Breast epithelium (tissue), 4 donors: ENCODE results near the gene CENPO. TPM values are rescaled to one million over a fixed set of nuclear protein-coding genes. Genes with fewer than 3 reads are reported as not detected.
"Not testable (repeated sequence)": the region's sequence is repeated elsewhere in the genome, so short reads cannot be mapped to it uniquely, and the experiment has no call there.

Experiments used
- DNase-seq, 2 donors: peaks; one replicate each; pipeline ENCODE4 v3.0.0-alpha.2; 2019; ENCODE audit warnings: low spot score in 2 of 2
- H3K27ac ChIP-seq, 2 donors: fragments of 200-600 bp; sonication (generic) in 1 of 2; one replicate each; pipeline ENCODE4 v1.5.1; 2016 to 2019; ENCODE audit warnings: mild to moderate bottlenecking in 1 of 2
- H3K27me3 ChIP-seq, 2 donors: fragments of 200-600 bp; sonication (generic) in 1 of 2; one replicate each; pipeline versions ENCODE4 v1.5.1 to v1.6.0; 2017 to 2019; ENCODE audit warnings: control low read depth in 1 of 2, mild to moderate bottlenecking in 1 of 2
- H3K36me3 ChIP-seq: fragments of 200-600 bp; one replicate; pipeline ENCODE4 v1.5.1; 2019
- H3K4me1 ChIP-seq, 2 donors: fragments of 200-600 bp; sonication (generic); one replicate each; pipeline ENCODE4 v1.5.1; 2016 to 2019; ENCODE audit warnings: control low read depth in 1 of 2
- H3K4me3 ChIP-seq, 3 donors: fragments of 200-600 bp; sonication (generic); 1 replicate in 2 of 3; 2 replicates in 1 of 3; pipeline ENCODE4 v1.5.1; 2016 to 2019; ENCODE audit warnings: mild to moderate bottlenecking in 3 of 3, moderate library complexity in 2 of 3
- H3K9me3 ChIP-seq, 2 donors: fragments of 200-600 bp; sonication (generic) in 1 of 2; one replicate each; pipeline ENCODE4 v1.5.1; 2016 to 2019; ENCODE audit warnings: control low read depth in 1 of 2
- CTCF ChIP-seq, 3 donors: fragments of 450-650 bp; IDR thresholded peaks; one replicate each; pipeline ENCODE4 v1.5.1; 2016 to 2017; ENCODE audit warnings: antibody characterized with exemption in 3 of 3, mild to moderate bottlenecking in 3 of 3, moderate library complexity in 3 of 3
- POLR2A ChIP-seq: fragments of 450-650 bp; IDR thresholded peaks from one replicate; pipeline ENCODE4 v1.6.1; 2016; ENCODE audit warnings: antibody characterized with exemption, mild to moderate bottlenecking, moderate library complexity
- POLR2AphosphoS5 ChIP-seq, 3 donors: sonication (generic); formaldehyde crosslinking; IDR thresholded peaks; one replicate each; pipeline ENCODE4 v1.6.1; 2017; ENCODE audit warnings: antibody characterized with exemption in 3 of 3
- intact Hi-C: fragments of 100-400 bp; cut with DNase I; formaldehyde crosslinking; loops from one replicate; pipeline ENCODE4 v1.15.1; 2023; ENCODE audit warnings: low total_unique reads
- total RNA-seq, 3 donors: library from RNA; depleted of rRNA; stranded (reverse); fragments of >200 nt; gene quantifications; one replicate each; pipeline ENCODE4 v1.1.0, GENCODE V29; 2016

CENPO gene
- total RNA-seq, 3 donors from 2014 or later, result 1.6 to 4.2 (median 1.8) TPM

GRCh38 chr2:24793761-24794435 is 673 bp downstream of the CENPO start:
- no peak for DNase-seq
- Histone ChIP-seq H3K36me3 (no peaks in the 10 kb centered on the region), H3K27me3 (no peaks in the 10 kb centered on the region), H3K27ac (peak overlapping the region; percentile 98 to 99), H3K4me1 (peaks cover 0 to 3% of the 10 kb centered on the region in 2 donors), H3K9me3 (no peaks in the 10 kb centered on the region), H3K4me3 (peak overlapping the region; percentile 57 to 88 (median 71))
- TF ChIP-seq CTCF (IDR thresholded peaks at IDR 0.05) (no peak), POLR2A (no peak), POLR2AphosphoS5 (IDR thresholded peaks at IDR 0.05) (no peak)
- intact Hi-C loops, result no loop called here

GRCh38 chr2:24797644-24798043 is 4.4 kb downstream of the CENPO start:
- Histone ChIP-seq H3K36me3 (no peaks in the 10 kb centered on the region), H3K27ac (no peak overlapping the region), H3K9me3 (no peaks in the 10 kb centered on the region), H3K4me3 (no peak overlapping the region), H3K27me3 (no peaks in the 10 kb centered on the region), H3K4me1 (peaks cover 0 to 3% of the 10 kb centered on the region in 2 donors)
- DNase-seq, result no peak
- no peak for TF ChIP-seq POLR2A
- TF ChIP-seq POLR2AphosphoS5 (IDR thresholded peaks at IDR 0.05), result no peak
- no peak for TF ChIP-seq CTCF (IDR thresholded peaks at IDR 0.05)
- intact Hi-C loops, result no loop called here

GRCh38 chr2:24800487-24800886 is 7.3 kb downstream of the CENPO start:
- intact Hi-C loops, H3K27ac ChIP-seq, H3K4me3 ChIP-seq, H3K27me3 ChIP-seq, H3K4me1 ChIP-seq, H3K36me3 ChIP-seq, H3K9me3 ChIP-seq, DNase-seq: not testable (repeated sequence)

GRCh38 chr2:24805811-24806660 is 12.8 kb downstream of the CENPO start:
- H3K9me3 ChIP-seq, DNase-seq, H3K36me3 ChIP-seq, H3K27ac ChIP-seq, intact Hi-C loops, H3K4me1 ChIP-seq, H3K27me3 ChIP-seq, H3K4me3 ChIP-seq: not testable (repeated sequence)

- no peak for TF ChIP-seq POLR2AphosphoS5 (IDR thresholded peaks at IDR 0.05)
- no peak for TF ChIP-seq POLR2A
- no peak for TF ChIP-seq CTCF (IDR thresholded peaks at IDR 0.05)
- H3K27me3 ChIP-seq, result no peaks in the 10 kb centered on the region
- H3K27ac ChIP-seq, result no peak overlapping the region
- H3K4me3 ChIP-seq, result no peak overlapping the region
- DNase-seq, result no peak
- H3K9me3 ChIP-seq, result no peaks in the 10 kb centered on the region
- H3K4me1 ChIP-seq, result no peaks in the 10 kb centered on the region
- intact Hi-C loops, result no loop called here
- H3K36me3 ChIP-seq, result no peaks in the 10 kb centered on the region
Observed at GRCh38 chr2:24806661-24807036, 13.4 kb downstream of the CENPO start.

- H3K4me3 ChIP-seq, result no peak overlapping the region
- intact Hi-C loops, result no loop called here
- DNase-seq, result no peak
- no peaks in the 10 kb centered on the region for H3K4me1 ChIP-seq
- no peak overlapping the region for H3K27ac ChIP-seq
- H3K36me3 ChIP-seq, result no peaks in the 10 kb centered on the region
- H3K9me3 ChIP-seq, result no peaks in the 10 kb centered on the region
- no peaks in the 10 kb centered on the region for H3K27me3 ChIP-seq
- TF ChIP-seq CTCF (IDR thresholded peaks at IDR 0.05), result no peak
- no peak for TF ChIP-seq POLR2A
- no peak for TF ChIP-seq POLR2AphosphoS5 (IDR thresholded peaks at IDR 0.05)
Observed at GRCh38 chr2:24809316-24810007, 16.2 kb downstream of the CENPO start.
